Vagina (tissue), 2 donors: ENCODE measurements around the gene E4F1. TPM values are rescaled to one million over a fixed set of nuclear protein-coding genes. Genes with fewer than 3 reads are reported as not detected.

ENCODE experiments used
- DNase-seq, 2 donors: peaks; one replicate each; pipeline ENCODE4 v3.0.0-alpha.2; 2017; ENCODE audit errors: extremely low spot score in 2 of 2
- H3K27ac ChIP-seq: fragments of 200-600 bp; sonication (generic); one replicate; pipeline ENCODE4 v1.5.1; 2019
- H3K27me3 ChIP-seq: fragments of 200-600 bp; sonication (generic); one replicate; pipeline ENCODE4 v1.5.1; 2019
- H3K36me3 ChIP-seq, 2 donors: fragments of 200-600 bp; sonication (generic); one replicate each; pipeline ENCODE4 v1.5.1; 2017 to 2019
- H3K4me1 ChIP-seq: fragments of 200-600 bp; sonication (generic); one replicate; pipeline ENCODE4 v1.5.1; 2019
- H3K4me3 ChIP-seq, 2 donors: fragments of 200-600 bp; sonication (generic); 1 replicate in 1 of 2; 2 replicates in 1 of 2; pipeline ENCODE4 v1.5.1; 2016 to 2019
- H3K9me3 ChIP-seq: fragments of 200-600 bp; sonication (generic); one replicate; pipeline ENCODE4 v1.5.1; 2019
- CTCF ChIP-seq, 3 experiments: fragments of 450-650 bp in 2 of 3; fragments of 200-600 bp in 1 of 3; sonication (generic) in 1 of 3; IDR thresholded peaks; one replicate each; pipeline ENCODE4 v1.5.1; 2017 to 2019; ENCODE audit warnings: antibody characterized with exemption in 3 of 3, mild to moderate bottlenecking in 2 of 3, moderate library complexity in 2 of 3
- POLR2A ChIP-seq, 2 donors: fragments of 450-650 bp; IDR thresholded peaks; one replicate each; pipeline ENCODE4 v1.6.1; 2017; ENCODE audit warnings: antibody characterized with exemption in 2 of 2, mild to moderate bottlenecking in 2 of 2, moderate library complexity in 2 of 2
- POLR2AphosphoS5 ChIP-seq, 2 donors: sonication (generic); formaldehyde crosslinking; IDR thresholded peaks; one replicate each; pipeline ENCODE4 v1.9.0; 2017; ENCODE audit warnings: antibody characterized with exemption in 2 of 2, mild to moderate bottlenecking in 2 of 2, low read depth in 1 of 2; ENCODE audit not compliant: insufficient read depth in 1 of 2
- intact Hi-C: fragments of 100-400 bp; cut with DNase I; formaldehyde crosslinking; loops from one replicate; pipeline ENCODE4 v1.15.1; 2023
- total RNA-seq: library from RNA; depleted of rRNA; stranded (reverse); fragments of >200 nt; gene quantifications from one replicate; pipeline ENCODE4 v1.2.3, GENCODE V29; 2016

Gene E4F1
- total RNA-seq, 1 donor from 2014 or later = 70.0 TPM

- intact Hi-C loops = no loop called here
- TF ChIP-seq POLR2A (IDR thresholded peaks at IDR 0.05) (no peak), POLR2AphosphoS5 (IDR thresholded peaks at IDR 0.05; ENCODE audit: insufficient read depth in 1 of 2, low read depth in 1 of 2) (no peak), CTCF (IDR thresholded peaks at IDR 0.05) (no peak)
- Histone ChIP-seq H3K27me3 (no peaks in the 10 kb centered on the region), H3K27ac (no peak overlapping the region), H3K4me3 (no peak overlapping the region), H3K9me3 (no peaks in the 10 kb centered on the region), H3K4me1 (peaks cover 33% of the 10 kb centered on the region), H3K36me3 (peaks cover 0 to 23% of the 10 kb centered on the region in 2 donors)
- no peak for DNase-seq
Observed at GRCh38 chr16:2211923-2212347, 11.5 kb upstream of the E4F1 start.

- Histone ChIP-seq H3K36me3 (peaks cover 0 to 23% of the 10 kb centered on the region in 2 donors), H3K9me3 (no peaks in the 10 kb centered on the region), H3K27ac (no peak overlapping the region), H3K27me3 (no peaks in the 10 kb centered on the region), H3K4me1 (peaks cover 31% of the 10 kb centered on the region), H3K4me3 (peak overlapping the region in 1 of 2 donors; percentile 61)
- DNase-seq = no peak
- intact Hi-C loops = no loop called here
- no peak for TF ChIP-seq CTCF (IDR thresholded peaks at IDR 0.05)
- TF ChIP-seq POLR2AphosphoS5 (IDR thresholded peaks at IDR 0.05; ENCODE audit: insufficient read depth in 1 of 2, low read depth in 1 of 2) = no peak
- TF ChIP-seq POLR2A (IDR thresholded peaks at IDR 0.05) = no peak
Observed at GRCh38 chr16:2212362-2213324, 10.7 kb upstream of the E4F1 start.

DNA sequence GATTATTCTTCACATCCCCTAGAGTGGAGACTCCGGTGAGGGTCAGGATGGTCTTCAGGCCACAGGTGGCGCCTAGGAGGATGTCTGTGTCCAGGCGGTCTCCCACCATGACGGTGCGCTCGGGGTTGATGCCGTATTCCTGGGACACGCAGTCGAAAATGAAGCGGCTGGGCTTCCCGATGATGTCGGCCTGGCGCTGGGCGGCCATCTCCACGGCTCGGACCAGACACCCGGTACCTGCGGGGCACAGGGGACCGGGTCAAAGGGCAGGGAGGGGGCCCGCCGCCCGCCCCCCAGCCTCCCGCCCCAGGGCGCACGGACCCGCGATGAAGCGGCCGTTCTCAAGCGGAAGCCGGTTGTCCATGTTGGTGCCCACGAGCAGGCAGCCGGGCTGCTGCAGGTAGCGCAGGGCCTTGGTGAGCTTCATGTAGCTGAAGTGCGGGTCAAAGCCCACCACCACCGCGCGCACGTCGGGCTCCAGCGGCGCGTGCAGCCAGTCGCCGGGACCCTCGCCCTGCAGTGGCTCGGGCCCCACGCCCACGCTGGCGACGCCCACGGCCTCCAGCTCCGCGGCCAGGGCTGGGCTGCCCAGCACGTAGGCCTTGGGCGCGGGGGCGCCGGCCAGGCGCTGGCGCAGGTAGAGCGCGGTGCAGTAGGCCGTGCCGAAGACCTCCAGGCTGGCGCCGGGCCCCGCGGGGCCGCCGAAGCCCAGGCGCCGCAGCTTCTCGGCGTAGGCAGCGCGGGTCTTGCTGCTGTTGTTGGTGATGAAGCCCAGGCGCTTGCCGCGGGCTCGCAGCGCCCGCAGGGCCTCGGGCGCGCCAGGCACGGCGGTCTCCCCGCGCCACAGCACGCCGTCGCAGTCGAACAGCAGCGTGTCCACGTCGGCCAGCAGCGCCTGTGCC lies 9.3 kb upstream of the E4F1 start:
- Histone ChIP-seq H3K27ac (peak overlapping the region; percentile 21), H3K27me3 (no peaks in the 10 kb centered on the region), H3K36me3 (peaks cover 0 to 10% of the 10 kb centered on the region in 2 donors), H3K4me3 (peak overlapping the region; percentile 61), H3K9me3 (no peaks in the 10 kb centered on the region), H3K4me1 (peaks cover 31% of the 10 kb centered on the region)
- DNase-seq = no peak
- no peak for TF ChIP-seq CTCF (IDR thresholded peaks at IDR 0.05)
- TF ChIP-seq POLR2A (IDR thresholded peaks at IDR 0.05) = no peak
- no peak for TF ChIP-seq POLR2AphosphoS5 (IDR thresholded peaks at IDR 0.05; ENCODE audit: insufficient read depth in 1 of 2, low read depth in 1 of 2)
- intact Hi-C loops = no loop called here

DNA sequence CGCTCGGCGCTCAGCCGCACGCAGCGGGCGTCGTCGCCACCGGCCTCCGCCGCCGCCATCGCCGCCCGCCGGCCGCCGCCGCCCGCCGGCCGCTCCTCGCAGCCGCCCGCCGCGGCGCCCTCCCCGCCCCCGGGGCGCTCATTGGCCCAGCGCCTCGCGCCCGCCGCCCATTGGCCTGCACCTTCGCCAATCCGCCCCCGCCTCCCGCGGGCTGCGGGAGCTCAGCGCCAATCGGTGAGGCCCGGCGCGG lies 8.7 kb upstream of the E4F1 start, which contains the start of gene PGP:
Gene PGP, minus strand, starts transcription at position 122 of the 250 bp plus-strand sequence. Its CDS starts 63 bp downstream, at position 59.
- DNase-seq = no peak
- intact Hi-C loops = no loop called here
- no peak for TF ChIP-seq POLR2AphosphoS5 (IDR thresholded peaks at IDR 0.05; ENCODE audit: insufficient read depth in 1 of 2, low read depth in 1 of 2)
- no peak for TF ChIP-seq POLR2A (IDR thresholded peaks at IDR 0.05)
- no peak for TF ChIP-seq CTCF (IDR thresholded peaks at IDR 0.05)
- H3K27ac ChIP-seq = peak within 1 kb of the TSS; percentile 84
- peaks cover 0 to 4% of the 10 kb centered on the region in 2 donors for H3K36me3 ChIP-seq
- H3K4me1 ChIP-seq = peaks cover 31% of the 10 kb centered on the region
- H3K9me3 ChIP-seq = no peaks in the 10 kb centered on the region
- no peaks in the 10 kb centered on the region for H3K27me3 ChIP-seq
- H3K4me3 ChIP-seq = peak within 1 kb of the TSS; percentile 61 to 76
